ENCODE results near the gene GGCT.
"Not testable (repeated sequence)": the region's sequence is repeated elsewhere in the genome, so short reads cannot be mapped to it uniquely, and the experiment has no call there.

GGCT gene

DNA sequence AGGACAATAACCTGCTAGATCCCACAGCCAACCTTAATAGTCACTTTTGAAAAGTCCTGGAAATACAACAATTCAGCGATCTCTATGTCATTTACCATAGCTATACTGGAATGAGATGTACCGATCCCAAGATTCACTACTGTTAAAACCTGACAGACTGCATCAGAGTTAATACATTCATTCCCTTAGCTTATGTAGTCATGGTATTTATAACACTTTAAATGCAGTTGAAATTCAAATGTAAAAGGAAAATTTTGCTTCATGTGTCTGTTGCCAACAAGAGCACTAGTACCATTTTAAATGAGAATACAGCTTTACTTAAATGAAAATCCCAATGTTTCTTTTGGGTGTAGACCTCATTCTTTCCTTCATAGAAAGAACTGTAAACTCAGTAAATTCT is 11.1 kb upstream of the GGCT start:
- no peak for DNase-seq (ENCODE audit: low read depth)

DNA sequence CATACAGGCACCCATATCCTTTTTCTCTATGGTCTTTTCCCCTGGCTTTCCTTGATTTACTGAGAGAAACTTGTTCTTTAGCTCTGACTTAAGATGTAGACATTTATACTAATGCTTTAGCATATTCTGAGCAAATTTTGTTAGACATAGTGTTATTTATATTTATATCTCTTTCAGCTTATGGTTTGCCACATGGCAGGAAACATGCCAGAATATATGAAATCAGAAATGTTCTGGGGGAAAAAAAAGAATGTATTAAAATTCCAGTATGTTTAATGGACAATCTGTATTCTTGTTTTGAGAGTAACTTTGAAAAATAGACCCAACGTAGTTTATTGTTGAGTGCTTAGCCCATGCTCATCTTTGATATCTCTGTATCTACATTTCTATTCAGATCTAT is 10.1 kb upstream of the GGCT start:
- no peak for DNase-seq (ENCODE audit: low read depth)

DNA sequence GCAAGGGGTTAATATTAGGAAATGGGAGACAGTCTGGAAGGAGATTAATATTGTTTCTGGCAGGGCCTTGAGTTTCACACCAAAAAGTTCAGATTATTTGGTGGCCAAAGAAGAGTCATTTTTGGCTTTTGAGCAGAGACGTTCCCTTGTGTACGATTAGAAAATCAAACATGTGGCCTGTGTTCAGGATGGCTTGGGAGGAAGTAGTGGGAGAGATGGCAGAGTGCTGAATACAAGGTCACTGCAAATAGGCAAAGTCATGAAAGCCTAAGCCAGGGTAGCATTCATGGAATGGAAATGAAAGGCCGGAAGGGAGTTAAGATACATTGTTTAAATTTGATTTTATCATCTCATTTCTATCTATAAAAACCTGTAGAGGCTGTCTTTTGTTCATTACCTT is 9.5 kb upstream of the GGCT start:
- DNase-seq (ENCODE audit: low read depth) = no peak

DNA sequence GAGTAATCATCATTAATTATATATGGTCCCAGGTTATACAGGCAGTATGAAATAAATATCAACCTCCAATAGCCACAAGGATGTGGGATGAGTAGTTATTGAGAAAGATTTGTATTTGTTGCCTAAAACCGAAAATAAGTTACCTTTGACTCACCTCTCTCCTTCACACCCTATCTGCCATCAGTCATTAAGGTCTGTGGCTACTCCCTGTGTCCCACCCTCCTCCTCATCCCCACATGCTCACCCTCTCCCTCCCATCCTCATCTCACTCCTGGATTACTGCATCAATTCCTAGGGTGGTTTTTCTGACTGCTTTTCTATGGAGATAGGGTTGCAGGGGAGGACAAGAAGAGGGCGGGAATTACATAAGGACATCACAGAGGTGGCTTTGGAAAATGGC is 9.1 kb upstream of the GGCT start:
- no peak for DNase-seq (ENCODE audit: low read depth)

DNA sequence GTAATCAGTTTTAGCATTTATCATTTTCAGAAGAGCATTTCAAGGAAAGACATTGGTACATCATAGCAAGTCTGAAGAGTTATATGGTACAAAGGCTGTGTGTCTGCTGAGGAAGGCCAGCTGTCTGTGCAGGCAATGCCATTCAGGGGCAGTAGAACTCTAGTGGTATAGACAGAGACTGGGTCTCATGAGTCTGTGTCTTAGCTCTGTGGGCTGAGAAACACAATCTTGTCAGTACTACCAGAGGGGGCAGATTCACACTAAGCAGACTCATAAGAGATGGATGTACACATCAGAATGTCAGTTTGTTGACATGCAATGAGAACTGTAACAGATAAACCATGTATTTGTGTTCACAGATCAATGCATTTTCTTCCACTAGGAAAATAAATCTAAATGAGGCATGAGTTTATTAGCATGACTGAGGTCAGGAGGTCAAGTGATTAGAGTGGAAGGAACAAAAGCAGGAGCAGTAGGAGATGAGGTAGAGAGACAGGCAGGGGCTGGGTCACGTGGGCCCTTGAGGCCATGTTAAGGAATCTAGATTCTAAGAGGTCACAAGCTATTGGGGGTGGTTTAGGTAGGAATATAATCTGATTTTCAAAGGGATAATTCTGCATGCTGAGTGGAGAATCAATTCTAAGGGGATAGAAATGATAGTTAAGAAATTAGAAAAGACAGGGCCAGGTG is 7.5 kb upstream of the GGCT start:
- no peak for DNase-seq (ENCODE audit: low read depth)

DNA sequence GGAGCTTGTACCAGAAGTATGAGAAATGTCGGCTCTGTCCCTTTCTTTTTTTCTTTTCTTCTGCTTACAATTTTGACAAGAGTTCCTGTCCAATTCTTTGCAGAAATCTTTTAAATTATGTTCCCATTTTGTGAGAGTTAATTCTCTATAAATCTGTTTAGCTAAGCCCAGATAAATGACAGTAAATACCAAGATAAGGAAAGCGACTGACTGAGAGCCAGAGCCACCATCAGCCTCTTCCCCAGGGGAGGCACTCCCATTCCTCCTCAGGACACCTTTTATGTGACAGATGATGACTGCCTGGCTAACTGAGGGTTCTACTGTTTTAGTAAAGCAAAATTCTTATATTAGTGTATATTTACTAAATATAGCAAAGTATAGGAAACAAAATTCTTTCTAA is 6.9 kb upstream of the GGCT start:
- no peak for DNase-seq (ENCODE audit: low read depth)

DNA sequence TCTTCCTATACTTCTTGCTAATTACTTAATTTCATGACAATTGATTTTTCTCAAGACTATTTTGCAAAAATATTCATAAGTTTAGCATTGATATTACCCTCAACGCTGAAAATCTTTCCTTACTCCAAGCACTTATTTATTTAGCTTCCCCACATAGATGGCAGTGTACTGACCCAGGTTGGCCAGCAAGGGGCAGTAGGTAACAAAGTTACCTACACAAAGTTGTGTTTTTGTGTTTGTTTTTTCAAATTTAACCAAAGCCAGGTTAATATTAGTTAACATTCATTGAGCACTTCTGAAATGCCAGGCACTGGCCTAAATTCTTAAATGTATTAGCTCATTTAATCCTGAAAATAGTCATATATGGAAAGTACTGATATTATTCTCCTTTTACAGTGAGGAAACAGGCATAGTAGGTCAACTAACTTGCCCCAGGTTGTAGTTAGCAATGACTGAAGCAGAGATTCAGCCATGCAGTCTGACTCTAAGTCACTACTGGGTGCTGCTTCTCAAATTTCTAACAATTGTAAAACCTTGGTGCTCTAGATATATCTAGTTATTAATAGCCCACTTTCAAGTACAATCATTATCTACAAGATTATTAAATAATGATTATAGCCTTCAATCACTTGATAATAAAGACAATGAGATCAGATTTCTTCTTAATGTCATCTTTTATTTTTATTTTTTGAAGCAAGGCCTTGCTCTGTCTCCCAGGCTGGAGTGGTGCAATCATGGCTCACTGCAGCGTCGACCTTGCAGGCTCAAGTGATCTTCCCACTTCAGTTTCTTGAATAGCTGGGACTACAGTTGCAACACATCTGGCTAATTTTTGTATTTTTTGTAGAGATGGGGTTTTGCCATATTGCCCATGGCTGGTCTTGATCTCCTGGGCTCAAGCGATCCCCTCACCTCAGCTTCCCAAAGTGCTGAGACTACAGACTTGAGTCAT is 5.8 kb upstream of the GGCT start:
- DNase-seq (ENCODE audit: low read depth) = peak; percentile 54

DNA sequence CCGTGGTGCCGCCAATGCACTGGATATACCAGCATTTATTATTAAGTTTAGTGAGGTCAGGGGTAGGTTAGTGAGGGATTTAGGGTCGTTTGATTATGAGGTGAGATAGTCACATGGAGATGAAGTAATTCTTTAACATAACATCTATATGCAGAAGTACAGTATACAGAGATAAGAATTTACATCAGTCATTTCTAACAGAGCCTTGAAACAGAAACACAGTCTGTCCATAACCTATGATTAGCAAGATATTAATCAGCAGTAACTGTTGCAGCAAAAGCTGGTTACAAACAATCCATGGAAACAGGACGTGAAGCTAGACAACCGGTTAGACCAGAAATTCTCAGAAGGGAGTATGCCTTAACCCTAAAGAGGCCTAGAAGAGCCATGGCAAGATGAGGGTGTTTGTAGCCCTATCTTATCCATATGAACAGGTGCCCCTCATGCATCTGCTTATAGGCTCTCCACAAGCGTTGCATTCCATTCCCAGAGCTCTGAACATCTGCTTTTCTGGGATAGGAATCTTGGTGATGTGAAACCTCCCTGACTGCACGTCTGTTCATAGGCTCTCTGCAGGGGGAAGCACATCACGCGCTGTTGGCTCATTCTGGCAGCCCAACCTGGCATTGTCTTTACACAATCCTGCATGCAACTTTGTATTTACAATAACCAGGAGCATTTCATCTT is 4.7 kb upstream of the GGCT start:
- DNase-seq (ENCODE audit: low read depth) = not testable (repeated sequence)

DNA sequence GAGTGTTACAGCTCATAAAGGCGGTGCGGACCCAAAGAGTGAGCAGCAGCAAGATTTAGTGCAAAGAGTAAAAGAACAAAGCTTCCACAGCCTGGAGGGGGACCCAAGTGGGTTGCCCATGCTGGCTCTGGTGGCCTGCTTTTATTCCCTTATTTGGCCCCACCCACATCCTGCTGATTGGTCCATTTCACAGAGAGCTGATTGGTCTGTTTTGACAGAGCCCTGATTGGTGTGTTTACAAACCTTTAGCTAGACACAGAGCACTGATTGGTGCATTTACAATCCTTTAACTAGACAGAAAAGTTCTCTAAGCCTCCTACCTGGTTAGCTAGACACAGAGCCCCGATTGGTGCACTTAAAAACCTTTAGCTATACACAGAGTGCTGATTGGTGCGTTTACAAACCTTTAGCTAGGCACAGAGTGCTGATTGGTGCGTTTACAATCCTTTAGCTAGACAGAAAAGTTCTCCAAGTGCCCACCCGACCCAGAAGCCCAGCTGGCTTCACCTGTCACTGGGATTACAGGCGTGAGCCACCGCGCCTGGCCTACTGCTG is 2.8 kb upstream of the GGCT start:
- DNase-seq (ENCODE audit: low read depth) = not testable (repeated sequence)

DNA sequence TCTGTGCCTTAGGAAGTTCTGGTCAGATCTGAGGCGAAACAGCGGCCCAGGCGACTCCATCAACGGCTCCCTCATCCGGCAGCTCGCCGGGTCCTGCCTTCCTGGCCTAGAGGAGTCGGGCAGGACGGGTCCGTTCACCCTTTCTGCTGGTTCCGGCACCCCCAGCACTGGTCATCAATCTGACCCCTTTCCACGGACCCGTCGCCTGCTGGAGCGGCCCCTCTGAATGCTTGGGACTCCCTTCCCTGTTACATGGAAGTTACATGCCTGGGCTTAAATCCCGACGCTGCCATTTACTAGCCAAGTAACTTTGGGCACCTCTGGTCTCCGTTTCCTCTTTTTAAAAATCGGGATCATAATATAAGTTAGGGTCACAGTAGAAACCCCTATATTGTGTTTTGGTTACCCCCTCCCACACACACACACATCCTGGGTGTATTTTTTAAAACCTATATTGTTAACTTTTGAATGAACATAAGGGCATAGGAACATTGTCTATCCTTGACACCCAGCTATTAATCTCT is 607 bp upstream of the GGCT start:
- DNase-seq (ENCODE audit: low read depth) = no peak

DNA sequence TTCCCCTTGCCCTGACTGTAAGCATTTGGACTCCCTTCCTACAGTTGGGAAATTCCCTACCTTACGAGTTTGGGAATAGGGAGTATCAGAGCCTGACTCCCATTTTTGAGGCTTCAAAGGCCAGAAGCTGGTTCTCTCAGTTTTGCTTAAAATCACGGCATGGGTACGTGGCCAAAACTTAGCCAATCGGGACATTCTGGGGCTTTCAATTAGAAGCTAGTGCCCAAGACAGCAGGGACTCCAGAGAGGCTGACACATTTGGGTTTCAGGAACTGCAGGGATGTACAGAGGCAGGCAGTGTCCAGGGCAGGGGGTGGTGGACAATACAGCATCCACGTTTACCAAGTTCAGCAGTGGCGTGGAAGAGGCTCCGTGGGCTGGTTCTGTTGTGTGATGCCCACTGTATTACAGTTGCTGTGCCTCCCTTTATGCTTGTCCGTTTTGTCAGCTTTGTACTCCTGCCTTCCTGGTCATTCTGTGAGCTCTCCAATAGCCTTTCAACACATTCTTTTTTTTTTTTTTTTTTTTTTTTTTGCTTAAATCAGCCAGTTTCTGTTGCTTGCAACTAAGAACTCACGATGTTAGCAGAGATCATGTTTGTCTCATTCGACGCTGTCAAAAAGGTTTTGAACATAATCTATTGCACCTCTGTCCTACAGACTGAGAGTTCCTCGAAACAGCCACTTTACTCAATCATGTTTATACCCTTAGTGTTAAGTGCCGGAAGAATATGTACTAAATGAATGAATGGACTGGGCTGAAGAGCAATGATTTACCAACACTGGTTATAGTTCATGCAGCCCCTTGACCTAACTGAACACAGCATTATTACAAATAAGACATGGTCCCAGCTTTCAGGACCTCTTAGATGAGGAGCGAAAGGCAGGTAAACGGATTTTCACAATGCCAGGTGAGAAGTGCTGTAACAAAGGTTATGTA is 1.1 kb downstream of the GGCT start:
- DNase-seq (ENCODE audit: low read depth) = no peak

DNA sequence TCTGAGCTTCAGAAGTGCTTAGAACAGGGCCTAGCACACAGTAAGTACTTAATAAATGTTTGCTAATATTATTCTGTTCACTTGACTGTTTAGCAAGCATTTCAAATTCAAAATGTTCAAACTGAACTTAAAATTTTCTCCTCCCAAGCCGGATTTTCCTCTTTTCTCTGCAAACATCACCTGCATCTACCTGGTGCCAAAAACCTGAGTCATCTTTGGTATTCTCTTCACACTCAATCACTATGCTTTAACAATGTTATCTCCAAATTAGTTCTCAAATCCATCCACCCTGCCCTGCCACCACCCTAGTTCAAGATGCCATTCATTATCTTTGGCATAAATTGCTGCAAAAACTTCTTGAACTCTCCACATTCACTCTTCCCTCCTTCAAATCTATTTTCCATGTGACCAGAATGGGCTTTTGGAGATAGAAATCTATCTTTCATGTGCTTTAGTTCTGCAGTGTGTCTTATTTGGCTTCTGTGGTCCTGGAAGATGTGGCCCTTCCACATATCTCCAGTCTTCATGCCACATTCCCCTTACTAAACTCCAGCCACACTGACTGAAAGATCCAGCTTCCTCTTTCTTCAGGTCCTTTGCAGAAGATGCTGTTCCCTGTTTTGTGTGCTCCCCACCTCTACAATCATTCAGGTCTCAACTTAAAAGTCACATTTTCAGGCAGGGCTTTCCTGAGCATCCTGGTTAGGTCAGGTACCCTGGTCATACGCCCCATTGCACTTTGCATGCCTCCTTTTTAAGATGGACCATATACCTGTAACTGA is 2.0 kb downstream of the GGCT start:
- DNase-seq (ENCODE audit: low read depth) = no peak

DNA sequence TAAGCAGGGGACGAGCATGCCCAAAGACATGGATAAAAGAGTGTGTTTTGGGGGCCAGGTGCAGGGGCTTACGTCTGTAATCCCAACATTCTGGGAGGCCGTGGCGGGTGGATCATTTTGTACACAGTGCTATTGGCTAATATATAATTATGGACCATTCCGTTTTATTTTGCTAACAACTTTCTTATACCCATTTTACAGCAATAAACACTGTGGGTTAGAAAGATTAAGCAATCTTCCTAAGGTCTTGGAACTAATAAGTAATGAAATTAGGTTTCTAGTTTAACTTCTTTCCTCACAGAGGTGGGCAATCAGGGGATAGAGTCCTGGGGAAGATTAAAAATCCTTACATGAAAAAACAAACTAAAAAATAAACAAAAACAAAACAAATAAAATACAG is 3.4 kb downstream of the GGCT start:
- DNase-seq (ENCODE audit: low read depth) = no peak

DNA sequence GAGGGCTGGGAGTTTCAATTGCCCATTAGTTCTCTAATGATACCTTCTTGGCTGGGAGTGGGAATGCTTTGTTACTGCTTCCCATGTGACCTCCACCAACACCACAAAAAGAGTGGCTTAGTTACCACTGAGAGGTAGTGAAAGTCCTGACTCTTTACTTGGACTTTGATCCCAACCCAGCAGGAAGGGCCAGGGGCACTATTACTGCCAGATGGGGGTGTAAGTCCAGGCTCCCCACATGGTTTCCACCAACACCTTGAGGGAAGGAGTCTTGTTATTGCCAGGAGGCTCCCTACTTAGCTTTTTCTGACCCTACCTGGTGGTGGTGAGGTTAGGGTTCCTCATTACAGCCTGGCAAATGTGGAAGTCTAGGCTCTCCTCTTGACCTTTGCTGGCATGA is 11.4 kb downstream of the GGCT start:
- DNase-seq (ENCODE audit: low read depth) = no peak

DNA sequence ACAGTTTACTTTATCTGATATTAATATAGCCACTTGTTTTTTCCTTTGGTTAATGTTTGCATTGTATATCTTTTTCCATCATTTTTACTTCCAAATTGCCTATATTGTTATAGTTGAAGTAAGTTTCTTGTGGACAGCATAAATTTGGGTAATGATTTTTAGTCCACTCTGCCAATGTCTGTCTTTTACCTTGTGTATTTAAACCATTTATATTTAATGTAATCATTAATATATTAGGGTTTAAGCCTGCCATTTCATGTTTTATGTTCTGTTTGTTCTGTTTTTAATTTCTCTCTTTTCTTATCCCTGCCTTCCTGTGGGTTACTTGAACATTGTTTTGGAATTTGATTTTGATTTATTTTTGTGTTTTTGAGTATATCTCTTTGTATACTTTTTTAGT is 13.2 kb downstream of the GGCT start:
- DNase-seq (ENCODE audit: low read depth) = no peak

DNA sequence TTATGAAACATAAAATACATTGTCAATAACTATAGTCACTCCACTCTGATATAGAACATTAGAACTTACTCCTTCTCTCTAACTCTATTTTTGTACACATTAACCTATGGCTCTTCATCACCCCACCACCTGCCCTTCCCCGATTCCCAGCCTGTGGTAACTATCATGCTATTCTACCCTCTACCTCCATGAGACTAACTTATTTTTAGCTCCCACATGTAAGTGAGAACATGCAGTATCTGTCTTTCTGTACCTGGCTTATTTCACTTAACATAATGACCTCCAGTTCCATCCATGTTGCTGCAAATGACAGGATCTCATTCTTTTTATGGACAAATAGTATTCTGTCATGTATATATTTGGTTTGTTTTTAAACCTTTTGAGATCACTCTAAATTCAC is 17.3 kb downstream of the GGCT start:
- DNase-seq (ENCODE audit: low read depth) = no peak

DNA sequence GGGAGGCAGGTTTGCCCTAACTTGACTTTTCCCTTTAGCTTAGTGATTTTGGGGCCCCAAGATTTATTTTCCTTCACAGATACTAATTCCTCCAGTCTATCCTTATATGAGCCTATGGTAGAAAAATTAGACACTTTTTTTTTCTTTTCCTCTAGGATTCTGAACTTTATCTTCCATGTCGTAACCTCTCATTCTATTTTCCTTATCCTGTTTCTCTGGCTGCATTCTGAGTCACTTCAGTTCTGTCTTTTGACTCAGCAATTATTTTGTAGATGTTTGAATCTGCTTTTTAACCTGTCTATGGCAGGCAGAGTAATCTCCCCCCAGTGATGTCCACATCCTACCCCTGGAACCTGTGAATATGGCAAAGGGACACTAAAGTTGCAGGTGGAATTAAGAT is 19.0 kb downstream of the GGCT start:
- no peak for DNase-seq (ENCODE audit: low read depth)

DNA sequence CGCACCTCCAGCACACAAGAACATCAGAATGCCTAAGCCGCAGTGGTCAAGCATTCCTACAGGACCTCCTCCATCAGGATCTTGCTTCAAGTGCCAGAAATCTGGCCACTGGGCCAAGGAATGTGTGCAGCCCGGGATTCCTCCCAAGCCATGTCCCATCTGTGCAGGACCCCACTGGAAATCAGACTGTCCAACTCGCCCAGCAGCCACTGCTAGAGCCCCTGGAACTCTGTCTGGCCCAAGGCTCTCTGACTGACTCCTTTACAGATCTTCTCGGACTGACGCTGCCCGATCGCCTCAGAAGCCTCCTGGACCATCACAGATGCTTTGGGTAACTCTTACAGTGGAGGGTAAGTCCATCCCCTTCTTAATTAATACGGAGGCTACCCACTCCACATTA is 23.2 kb downstream of the GGCT start:
- DNase-seq (ENCODE audit: low read depth) = not testable (repeated sequence)

DNA sequence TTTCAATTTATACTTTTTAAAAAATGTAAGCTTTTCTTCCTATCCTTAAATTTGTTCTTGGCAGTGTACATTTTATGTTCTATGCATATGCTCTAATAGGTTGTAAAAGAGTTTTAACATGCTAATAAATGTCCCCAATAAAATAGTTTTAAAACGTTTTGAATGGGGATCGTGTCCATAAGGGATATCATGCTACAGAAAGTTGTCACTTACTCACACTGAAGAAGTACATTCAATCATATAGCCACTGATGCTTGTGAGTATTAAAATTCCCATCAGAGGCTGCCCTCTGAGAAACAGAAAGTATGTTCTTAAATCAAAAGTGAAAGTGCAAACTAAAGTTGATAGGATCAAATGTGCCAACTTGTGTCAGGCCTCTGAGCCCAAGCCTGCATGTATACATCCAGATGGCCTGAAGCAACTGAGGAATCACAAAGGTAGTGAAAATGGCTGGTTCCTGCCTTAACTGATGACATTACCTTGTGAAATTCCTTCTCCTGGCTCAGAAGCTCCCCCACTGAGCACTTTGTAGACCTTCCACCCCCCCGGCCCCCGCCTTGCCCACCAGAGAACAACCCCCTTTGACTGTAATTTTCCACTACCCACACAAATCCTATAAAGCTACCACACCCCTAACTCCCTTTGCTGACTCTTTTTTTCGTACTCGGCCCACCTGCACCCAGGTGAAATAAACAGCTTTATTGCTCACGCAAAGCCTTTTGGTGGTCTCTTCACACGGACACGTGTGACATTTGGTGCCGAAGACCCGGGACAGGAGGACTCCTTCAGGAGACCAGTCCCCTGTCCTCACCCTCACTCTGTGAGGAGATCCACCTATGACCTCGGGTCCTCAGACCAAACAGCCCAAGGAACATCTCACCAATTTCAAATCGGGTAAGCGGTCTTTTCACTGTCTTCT is 25.2 kb downstream of the GGCT start:
- peak; percentile 57 for DNase-seq (ENCODE audit: low read depth)
